ENCODE results near the gene GABBR2.

GABBR2 gene
- total RNA-seq, result 0 to 4.4 (median 0.18) reads per million in 17 experiments

GRCh38 chr9:98708933-98709911 lies at the start of gene GABBR2:
TSS of gene GABBR2 (minus strand) at chr9:98708935. CDS start at chr9:98708737, 198 bp downstream.
- DNase-seq, result peak in 1 of 4 experiments; percentile 13

GRCh38 chr9:98755006-98755618 lies 46.4 kb upstream of the GABBR2 start:
- DNase-seq, result no peak

GRCh38 chr9:98751210-98751609 lies 42.5 kb upstream of the GABBR2 start:
- DNase-seq, result no peak

- DNase-seq, result peak; percentile 35 to 82 (median 64)
Measured at GRCh38 chr9:98750364-98751060, 41.8 kb upstream of the GABBR2 start.

DNA sequence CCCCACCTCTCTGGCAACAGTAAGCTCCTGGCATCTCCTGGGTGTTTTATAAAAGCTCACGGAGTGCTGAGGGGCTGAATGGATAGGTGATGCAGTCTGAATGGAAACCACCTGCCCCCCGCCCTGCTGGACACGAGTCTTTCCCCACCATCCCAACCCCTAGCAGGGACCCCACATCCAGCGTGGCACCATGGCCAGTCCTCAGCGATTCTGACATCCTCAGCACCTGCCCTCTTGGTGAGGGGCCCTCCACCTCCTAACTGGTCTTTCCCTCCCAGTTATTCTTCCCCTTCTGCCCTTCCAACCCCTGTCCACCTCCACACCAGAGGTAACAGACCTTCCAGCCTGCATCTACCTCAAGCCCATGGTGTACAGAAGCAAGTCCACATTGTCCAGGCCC lies 38.7 kb upstream of the GABBR2 start:
- no peak for DNase-seq

GRCh38 chr9:98745470-98745869 lies 36.7 kb upstream of the GABBR2 start:
- DNase-seq, result no peak

DNA sequence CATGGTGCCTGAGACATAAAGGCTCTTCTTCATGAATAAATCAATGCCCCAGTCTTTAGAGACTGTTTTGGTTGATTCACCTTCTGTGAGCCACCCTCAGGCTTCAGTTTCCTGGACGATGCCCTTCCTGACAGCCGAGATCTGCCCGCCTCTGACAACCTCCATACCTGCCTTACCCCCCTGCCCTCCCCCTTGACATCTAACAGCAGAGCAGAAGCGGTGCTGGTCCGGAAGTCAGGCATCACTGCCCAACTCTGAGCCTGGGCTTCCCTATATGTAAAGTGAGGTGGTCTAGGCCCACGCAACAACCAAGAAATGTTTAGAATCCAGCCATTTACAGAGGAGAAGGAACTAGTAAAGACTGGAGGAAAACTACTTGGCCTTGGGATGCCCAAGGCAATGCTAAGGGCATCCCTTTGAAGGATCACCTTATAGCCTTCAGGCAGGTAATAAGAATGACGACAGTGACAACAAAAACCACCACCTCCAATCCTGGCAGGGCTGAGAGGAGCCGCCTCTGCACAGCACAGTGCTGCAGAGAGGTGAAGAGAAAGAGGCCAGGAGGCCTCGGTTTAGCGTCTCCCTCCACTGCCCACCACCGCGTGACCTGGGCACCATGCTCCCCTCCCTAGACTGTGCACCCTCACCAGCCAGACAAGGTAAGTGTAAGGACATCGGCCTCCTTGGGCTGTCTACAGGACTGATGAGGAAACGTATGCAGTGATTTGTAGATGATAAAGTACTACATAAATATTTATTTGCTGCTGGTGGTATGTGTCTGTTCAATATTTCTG lies 35.3 kb upstream of the GABBR2 start:
- no peak for DNase-seq

DNA sequence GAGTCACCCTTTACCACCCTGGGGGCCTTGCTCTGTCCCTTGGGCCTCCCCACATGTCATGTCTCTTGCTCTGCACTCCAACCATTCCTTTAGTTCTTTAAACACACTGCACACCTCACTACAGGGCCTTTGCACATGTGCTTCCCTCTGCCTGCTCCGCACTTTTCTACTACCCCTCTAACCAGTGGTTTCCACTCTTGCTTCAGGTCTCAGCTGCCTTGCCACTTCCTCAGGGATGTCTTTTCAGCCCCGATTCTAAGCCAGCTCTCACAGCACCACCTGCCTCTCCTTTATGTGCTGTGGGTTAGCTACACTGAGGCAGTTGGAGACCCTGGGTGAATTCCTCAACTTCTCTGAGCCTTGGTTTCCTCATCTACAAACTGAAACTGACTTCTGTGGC lies 34.6 kb upstream of the GABBR2 start:
- no peak for DNase-seq

DNA sequence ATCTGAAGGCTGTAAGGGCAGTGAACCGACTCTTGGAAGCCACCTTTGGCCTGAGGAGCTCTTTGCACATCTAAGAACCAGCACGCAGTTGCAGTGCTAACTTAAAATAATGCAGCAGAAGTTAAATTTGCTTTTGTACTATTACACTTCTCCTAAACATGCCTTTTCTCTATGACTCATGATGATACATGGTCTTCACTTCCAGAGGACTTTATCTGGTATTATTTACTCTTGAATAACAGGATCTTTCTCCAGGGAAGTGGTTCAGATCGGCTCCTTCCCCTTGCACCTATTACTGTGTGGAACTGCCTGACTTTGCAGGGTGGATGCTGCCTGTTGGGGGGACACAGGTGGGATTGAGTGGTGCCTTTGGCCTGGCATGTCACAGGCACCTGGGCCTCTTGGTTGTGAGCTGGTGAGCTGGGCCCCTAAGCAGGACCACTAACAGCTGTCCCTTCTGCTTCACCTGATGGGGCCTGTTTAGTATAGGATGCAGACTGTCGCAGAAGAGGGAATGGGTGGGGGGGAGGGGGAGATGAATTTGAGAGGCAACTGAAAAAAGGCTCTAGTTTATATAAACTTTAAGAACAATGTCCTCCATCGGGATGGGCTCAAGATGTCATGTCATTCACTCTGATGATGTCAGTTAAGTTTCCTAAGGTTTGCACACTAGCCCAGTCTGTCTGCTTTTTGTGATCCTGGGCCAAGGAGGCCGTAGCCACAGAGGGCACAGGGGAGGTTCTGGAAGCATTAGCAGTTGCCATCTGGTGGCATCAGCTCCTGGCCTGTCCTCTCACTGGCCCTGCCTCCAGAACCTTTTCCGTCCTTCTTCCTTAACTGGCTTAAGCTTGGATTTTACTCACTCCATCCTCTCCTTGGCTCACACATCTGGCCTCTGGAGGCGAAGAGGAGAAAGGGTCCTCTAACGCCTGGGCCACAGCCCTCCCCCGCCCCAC lies 33.9 kb upstream of the GABBR2 start:
- no peak for DNase-seq

DNA sequence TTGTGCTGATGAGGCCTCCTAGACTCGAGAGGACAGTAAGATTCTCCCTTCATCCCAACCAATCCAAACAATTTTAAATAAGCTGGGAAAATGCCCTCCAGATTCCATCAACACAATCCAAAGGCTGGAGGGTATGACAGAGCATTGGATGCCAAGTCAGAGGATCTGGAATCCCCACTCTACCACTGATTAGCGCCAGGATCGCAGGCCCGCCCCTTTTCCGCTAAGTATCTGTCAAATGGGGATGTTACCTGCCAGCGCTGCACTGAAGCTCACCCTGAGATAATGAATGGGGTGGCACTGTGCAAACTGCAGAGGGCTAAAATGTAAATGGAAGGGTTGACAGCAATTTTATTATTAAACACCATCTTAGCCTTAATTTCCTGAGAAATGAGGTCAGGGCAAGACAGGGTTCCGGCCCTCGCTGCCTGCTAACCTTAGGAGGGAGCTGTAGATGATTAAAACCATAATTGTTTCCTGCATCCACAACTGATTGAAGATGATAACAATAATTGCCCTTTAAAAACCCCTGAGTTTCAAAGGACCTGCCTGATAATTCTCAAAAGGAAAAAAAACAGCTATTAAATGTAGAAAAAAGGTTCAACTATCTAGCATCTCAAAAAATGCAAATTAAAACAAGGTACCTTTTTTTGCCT lies 31.6 kb upstream of the GABBR2 start:
- DNase-seq, result no peak

- DNase-seq, result no peak
Measured at GRCh38 chr9:98738741-98739140, 30.0 kb upstream of the GABBR2 start.

- DNase-seq, result no peak
Measured at GRCh38 chr9:98736226-98736625, 27.5 kb upstream of the GABBR2 start.

GRCh38 chr9:98732801-98733200 lies 24.1 kb upstream of the GABBR2 start:
- DNase-seq, result no peak

DNA sequence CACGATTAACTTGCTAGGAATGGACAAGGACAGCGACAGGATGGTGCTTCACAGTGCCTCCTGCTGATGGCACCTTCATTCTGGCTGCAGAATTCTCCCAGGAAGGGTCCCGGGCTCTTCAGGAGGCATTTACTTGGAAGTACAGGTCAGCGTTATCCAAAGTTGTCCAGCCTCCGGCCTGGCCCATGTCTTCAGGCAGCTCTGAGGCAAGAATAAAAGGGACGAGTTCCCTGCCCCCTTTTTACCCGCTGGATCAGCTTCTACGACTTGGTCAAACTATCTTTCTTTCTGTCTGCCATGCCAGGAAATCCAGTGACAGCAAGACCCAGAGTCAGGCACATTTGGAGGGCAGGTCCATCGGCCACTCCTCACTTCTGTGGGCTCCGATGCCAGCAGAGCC lies 23.4 kb upstream of the GABBR2 start:
- DNase-seq, result no peak

DNA sequence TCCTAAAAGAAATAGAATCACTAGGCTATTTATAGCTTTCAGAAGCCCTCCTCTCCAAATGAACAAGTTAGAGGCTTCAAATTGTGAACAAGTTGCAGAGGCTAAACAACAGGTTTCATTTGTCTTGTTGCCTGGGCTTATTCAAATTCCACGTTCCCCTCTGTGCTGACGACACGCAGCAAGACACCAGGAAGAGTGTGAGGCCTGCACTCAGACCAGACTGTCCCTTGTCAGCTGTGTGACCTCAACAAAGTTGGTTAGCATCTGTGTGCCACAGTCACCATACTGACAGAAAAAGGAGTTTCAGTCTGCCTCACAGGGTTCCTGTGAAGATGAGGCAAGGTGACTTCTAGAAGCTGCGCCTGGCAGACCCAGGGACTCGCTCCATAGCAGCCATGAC lies 22.1 kb upstream of the GABBR2 start:
- no peak for DNase-seq

- DNase-seq, result no peak
Measured at GRCh38 chr9:98728500-98728899, 19.8 kb upstream of the GABBR2 start.

- no peak for DNase-seq
Measured at GRCh38 chr9:98727428-98727827, 18.7 kb upstream of the GABBR2 start.

- peak; percentile 82 to 96 (median 90) for DNase-seq
Measured at GRCh38 chr9:98726735-98727134, 18.0 kb upstream of the GABBR2 start.

GRCh38 chr9:98724810-98725530 lies 16.2 kb upstream of the GABBR2 start:
- no peak for DNase-seq

- DNase-seq, result no peak
Measured at GRCh38 chr9:98721643-98722042, 12.9 kb upstream of the GABBR2 start.

Data from suppressor macrophage (primary cell).